GM13976 (cell line): ENCODE data around the gene C1GALT1.

Experiments used
- DNase-seq: peaks from one replicate; pipeline ENCODE4 v3.0.0; 2012; ENCODE audit warnings: low spot score
- in situ Hi-C: fragments of 300-500 bp; cut with MboI; formaldehyde crosslinking; loops from one replicate; pipeline ENCODE4 v1.12.0; 2022; ENCODE audit warnings: low sequenced_read_pairs, mixed read lengths, inconsistent platforms; ENCODE audit not compliant: unreplicated experiment
- TF ChIP-seq, protein P1 (sequence below): IDR thresholded peaks from 2 replicates; pipeline ENCODE4 v1.5.1; 2012; ENCODE audit warnings: borderline replicate concordance, mild to moderate bottlenecking; ENCODE audit not compliant: insufficient read depth; ENCODE audit errors: extremely low read depth, missing control alignments, control extremely low read depth

C1GALT1 gene

DNA sequence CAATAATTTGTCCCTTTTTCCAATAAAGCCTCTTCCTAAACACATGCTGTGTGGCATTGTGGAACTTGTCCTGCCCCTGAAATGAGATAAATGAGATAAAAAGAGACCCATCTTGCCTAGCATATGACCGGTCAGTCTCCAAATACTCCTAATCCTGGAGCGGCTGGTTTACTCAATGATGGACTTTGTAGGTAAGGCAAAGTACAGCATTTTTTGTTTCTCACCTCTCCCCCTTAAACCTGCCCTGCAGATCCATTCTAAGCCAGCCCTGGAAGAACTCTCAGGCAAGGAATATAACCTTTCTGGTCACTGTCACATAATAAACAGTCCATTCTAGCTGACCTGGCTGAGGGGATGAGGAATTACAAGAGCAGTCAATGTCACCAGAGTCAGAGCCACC lies 110.7 kb downstream of the C1GALT1 start:
- in situ Hi-C loops, result no loop called here
- no peak for DNase-seq
- TF ChIP-seq, protein P1, sequence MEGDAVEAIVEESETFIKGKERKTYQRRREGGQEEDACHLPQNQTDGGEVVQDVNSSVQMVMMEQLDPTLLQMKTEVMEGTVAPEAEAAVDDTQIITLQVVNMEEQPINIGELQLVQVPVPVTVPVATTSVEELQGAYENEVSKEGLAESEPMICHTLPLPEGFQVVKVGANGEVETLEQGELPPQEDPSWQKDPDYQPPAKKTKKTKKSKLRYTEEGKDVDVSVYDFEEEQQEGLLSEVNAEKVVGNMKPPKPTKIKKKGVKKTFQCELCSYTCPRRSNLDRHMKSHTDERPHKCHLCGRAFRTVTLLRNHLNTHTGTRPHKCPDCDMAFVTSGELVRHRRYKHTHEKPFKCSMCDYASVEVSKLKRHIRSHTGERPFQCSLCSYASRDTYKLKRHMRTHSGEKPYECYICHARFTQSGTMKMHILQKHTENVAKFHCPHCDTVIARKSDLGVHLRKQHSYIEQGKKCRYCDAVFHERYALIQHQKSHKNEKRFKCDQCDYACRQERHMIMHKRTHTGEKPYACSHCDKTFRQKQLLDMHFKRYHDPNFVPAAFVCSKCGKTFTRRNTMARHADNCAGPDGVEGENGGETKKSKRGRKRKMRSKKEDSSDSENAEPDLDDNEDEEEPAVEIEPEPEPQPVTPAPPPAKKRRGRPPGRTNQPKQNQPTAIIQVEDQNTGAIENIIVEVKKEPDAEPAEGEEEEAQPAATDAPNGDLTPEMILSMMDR, result no peak

DNA sequence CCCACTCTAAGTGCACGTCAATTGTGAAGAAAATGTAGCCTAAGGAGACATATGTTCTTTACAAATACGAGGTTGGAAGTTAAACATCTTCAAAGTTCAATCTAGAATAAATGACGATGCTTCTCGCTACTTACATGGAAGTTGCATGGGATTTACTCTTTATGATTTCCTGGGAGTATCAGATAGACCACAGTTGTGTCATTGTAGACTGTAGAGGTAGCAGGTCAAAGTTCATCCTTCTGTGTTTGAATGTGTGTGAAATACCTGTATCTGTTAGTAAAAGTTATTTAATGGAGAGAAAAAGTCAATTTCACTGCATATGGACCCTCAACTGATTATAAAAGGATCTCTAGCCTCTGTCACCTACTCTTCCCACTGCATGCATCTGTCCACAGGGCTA lies 112.6 kb downstream of the C1GALT1 start:
- TF ChIP-seq, protein P1, result no peak
- in situ Hi-C loops, result no loop called here
- no peak for DNase-seq
